Ishikawa (cell line): ENCODE results near the gene TSLP.

ENCODE experiments used
- CEBPB ChIP-seq: IDR thresholded peaks from 2 replicates; pipeline ENCODE4 v1.6.1; 2012
- CREB1 ChIP-seq: IDR thresholded peaks from 2 replicates; pipeline ENCODE4 v1.6.1; 2012; ENCODE audit warnings: low read depth
- EGR1 ChIP-seq: IDR thresholded peaks from 2 replicates; pipeline ENCODE4 v1.6.1; 2012
- EP300 ChIP-seq: IDR thresholded peaks from 2 replicates; pipeline ENCODE4 v1.6.1; 2012; ENCODE audit warnings: borderline replicate concordance
- FOXM1 ChIP-seq: IDR thresholded peaks from 2 replicates; pipeline ENCODE4 v1.6.1; 2012; ENCODE audit warnings: low read depth, borderline replicate concordance
- MAX ChIP-seq: IDR thresholded peaks from 2 replicates; pipeline ENCODE4 v1.6.1; 2012
- NFIC ChIP-seq: IDR thresholded peaks from 2 replicates; pipeline ENCODE4 v1.6.1; 2012
- RAD21 ChIP-seq: IDR thresholded peaks from 2 replicates; pipeline ENCODE4 v1.6.1; 2012; ENCODE audit warnings: low read depth
- REST ChIP-seq: IDR thresholded peaks from 2 replicates; pipeline ENCODE4 v1.6.1; 2012; ENCODE audit warnings: low read depth, mild to moderate bottlenecking
- TAF1 ChIP-seq: IDR thresholded peaks from 2 replicates; pipeline ENCODE4 v1.6.1; 2012; ENCODE audit warnings: low read depth, mild to moderate bottlenecking
- TCF12 ChIP-seq: IDR thresholded peaks from 2 replicates; pipeline ENCODE4 v1.6.1; 2012; ENCODE audit warnings: low read depth
- TEAD4 ChIP-seq: IDR thresholded peaks from 2 replicates; pipeline ENCODE4 v1.6.1; 2012
- YY1 ChIP-seq: IDR thresholded peaks from 2 replicates; pipeline ENCODE4 v1.6.1; 2012; ENCODE audit warnings: low read depth
- ZBTB7A ChIP-seq: IDR thresholded peaks from 2 replicates; pipeline ENCODE4 v1.6.1; 2012; ENCODE audit warnings: low read depth
- TF ChIP-seq, protein P1 (sequence below): IDR thresholded peaks from 2 replicates; pipeline ENCODE4 v1.6.1; 2012

TSLP gene

DNA sequence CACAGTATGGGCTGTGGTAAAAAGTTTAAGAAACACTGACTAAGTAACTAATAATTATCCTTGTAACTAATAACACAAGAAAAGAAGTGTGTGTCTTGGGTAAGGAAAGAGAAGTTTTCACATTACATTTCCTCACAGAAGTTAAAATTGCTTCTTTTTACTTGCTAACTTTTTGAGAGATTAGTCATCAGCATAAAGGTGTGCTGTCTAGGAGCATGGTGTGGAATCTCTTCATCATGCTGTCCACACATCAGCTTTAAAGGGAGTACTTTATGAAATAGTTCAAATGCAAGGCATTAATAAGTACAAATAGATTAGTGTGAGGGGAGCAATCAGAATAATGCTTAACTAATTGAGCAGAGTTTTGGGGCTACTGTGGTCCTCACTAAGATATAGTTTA lies 50.4 kb downstream of the TSLP start:
- TF ChIP-seq EP300 = no peak
- TF ChIP-seq YY1 = no peak
- no peak for TF ChIP-seq TEAD4
- no peak for TF ChIP-seq REST
- TF ChIP-seq TAF1 = no peak
- TF ChIP-seq EGR1 = no peak
- TF ChIP-seq FOXM1 = no peak
- TF ChIP-seq, protein P1, sequence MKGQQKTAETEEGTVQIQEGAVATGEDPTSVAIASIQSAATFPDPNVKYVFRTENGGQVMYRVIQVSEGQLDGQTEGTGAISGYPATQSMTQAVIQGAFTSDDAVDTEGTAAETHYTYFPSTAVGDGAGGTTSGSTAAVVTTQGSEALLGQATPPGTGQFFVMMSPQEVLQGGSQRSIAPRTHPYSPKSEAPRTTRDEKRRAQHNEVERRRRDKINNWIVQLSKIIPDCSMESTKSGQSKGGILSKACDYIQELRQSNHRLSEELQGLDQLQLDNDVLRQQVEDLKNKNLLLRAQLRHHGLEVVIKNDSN = no peak
- no peak for TF ChIP-seq CEBPB
- no peak for TF ChIP-seq ZBTB7A
- TF ChIP-seq MAX = no peak
- TF ChIP-seq TCF12 = no peak

DNA sequence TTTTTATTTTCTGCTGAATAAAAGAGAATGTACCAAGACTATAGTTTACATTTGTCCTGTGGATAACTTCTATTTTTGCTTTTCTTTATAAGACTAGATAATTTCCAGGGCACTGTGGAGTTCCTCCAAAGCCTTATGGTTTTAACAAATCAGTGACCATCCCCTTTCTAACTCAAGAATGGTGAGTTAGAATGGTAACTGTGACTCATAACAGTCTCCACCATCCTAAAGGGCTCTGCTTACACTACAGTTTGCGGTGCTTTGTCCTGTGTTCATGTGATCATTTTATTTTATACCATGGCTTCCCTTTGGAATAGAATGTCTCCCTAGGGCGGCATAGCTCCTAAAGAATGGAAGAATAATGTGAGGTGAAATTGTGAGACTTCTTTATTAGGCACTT lies 50.9 kb downstream of the TSLP start:
- no peak for TF ChIP-seq REST
- no peak for TF ChIP-seq TEAD4
- TF ChIP-seq FOXM1 = no peak

- no peak for TF ChIP-seq TEAD4
- no peak for TF ChIP-seq NFIC
- TF ChIP-seq TCF12 = no peak
- TF ChIP-seq YY1 = no peak
- TF ChIP-seq REST = no peak
- no peak for TF ChIP-seq CREB1
- no peak for TF ChIP-seq MAX
- TF ChIP-seq TAF1 = no peak
- no peak for TF ChIP-seq CEBPB
- TF ChIP-seq EGR1 = no peak
- no peak for TF ChIP-seq RAD21
- TF ChIP-seq ZBTB7A = no peak
- TF ChIP-seq EP300 = no peak
- no peak for TF ChIP-seq FOXM1
- TF ChIP-seq, protein P1 = no peak
Observed at GRCh38 chr5:111124793-111125192, 53.3 kb downstream of the TSLP start.

GRCh38 chr5:111126896-111127295 lies 55.4 kb downstream of the TSLP start:
- TF ChIP-seq CREB1 = no peak
- TF ChIP-seq REST = no peak
- TF ChIP-seq TAF1 = no peak
- TF ChIP-seq TEAD4 = no peak
- TF ChIP-seq EGR1 = no peak
- TF ChIP-seq RAD21 = no peak
- TF ChIP-seq NFIC = no peak
- no peak for TF ChIP-seq YY1
- TF ChIP-seq EP300 = no peak
- no peak for TF ChIP-seq CEBPB
- TF ChIP-seq TCF12 = no peak
- TF ChIP-seq ZBTB7A = no peak
- TF ChIP-seq FOXM1 = no peak
- no peak for TF ChIP-seq MAX
- TF ChIP-seq, protein P1 = no peak
